ENCODE measurements around the gene FOXN4.

The FOXN4 gene

GRCh38 chr12:109275173-109275572, 33.9 kb downstream of the FOXN4 start:
- Histone ChIP-seq H3K27me3 (ENCODE audit: insufficient read depth, low read length) (no peaks in the 10 kb centered on the region), H3K36me3 (ENCODE audit: insufficient read depth, low read length) (no peaks in the 10 kb centered on the region), H4K20me1 (ENCODE audit: insufficient read depth, low read length) (no peaks in the 10 kb centered on the region), H3F3A (ENCODE audit: insufficient read depth, low read length) (no peaks in the 10 kb centered on the region), H2AFZ (ENCODE audit: low read length) (no peak overlapping the region), H3K79me2 (ENCODE audit: insufficient read depth, low read length) (no peaks in the 10 kb centered on the region), H3K4me1 (ENCODE audit: insufficient read depth, low read length, severe bottlenecking) (no peaks in the 10 kb centered on the region), H3K9me2 (ENCODE audit: low read depth, low read length) (no peaks in the 10 kb centered on the region), H3K4me2 (ENCODE audit: low read length) (no peak overlapping the region), H3K9ac (ENCODE audit: low read length) (no peak overlapping the region), H3K27ac (ENCODE audit: low read depth, low read length, poor library complexity, severe bottlenecking) (no peak overlapping the region), H3K9me3 (ENCODE audit: low read length) (no peaks in the 10 kb centered on the region), H3K4me3 (ENCODE audit: low read depth, low read length, poor library complexity, severe bottlenecking) (no peak overlapping the region)
- no peak for TF ChIP-seq EZH2 (IDR thresholded peaks at IDR 0.05; ENCODE audit: borderline replicate concordance, low read length)
- TF ChIP-seq, protein P1, sequence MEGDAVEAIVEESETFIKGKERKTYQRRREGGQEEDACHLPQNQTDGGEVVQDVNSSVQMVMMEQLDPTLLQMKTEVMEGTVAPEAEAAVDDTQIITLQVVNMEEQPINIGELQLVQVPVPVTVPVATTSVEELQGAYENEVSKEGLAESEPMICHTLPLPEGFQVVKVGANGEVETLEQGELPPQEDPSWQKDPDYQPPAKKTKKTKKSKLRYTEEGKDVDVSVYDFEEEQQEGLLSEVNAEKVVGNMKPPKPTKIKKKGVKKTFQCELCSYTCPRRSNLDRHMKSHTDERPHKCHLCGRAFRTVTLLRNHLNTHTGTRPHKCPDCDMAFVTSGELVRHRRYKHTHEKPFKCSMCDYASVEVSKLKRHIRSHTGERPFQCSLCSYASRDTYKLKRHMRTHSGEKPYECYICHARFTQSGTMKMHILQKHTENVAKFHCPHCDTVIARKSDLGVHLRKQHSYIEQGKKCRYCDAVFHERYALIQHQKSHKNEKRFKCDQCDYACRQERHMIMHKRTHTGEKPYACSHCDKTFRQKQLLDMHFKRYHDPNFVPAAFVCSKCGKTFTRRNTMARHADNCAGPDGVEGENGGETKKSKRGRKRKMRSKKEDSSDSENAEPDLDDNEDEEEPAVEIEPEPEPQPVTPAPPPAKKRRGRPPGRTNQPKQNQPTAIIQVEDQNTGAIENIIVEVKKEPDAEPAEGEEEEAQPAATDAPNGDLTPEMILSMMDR (IDR thresholded peaks at IDR 0.05; ENCODE audit: low read length) = no peak

DNA sequence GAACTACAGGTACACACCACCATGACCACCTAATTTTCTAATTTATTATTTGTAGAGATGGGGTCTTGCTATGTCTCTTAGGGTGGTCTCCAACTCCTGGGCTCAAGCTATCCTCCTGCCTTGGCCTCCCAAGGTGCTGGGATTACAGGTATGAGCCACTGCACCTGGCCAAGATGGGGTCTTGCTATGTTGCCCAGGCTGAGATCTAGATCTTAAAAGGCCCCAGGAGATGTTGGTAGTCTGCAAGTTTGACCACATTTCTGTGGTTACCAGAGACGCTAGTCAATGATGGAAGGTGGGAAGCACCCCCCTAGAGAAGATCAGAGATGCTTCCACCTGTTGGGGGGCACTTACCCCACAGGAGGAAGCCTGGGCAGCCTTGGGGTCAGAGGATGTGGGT, 34.7 kb downstream of the FOXN4 start:
- H3K9ac ChIP-seq (ENCODE audit: low read length) = no peak overlapping the region
- H3K79me2 ChIP-seq (ENCODE audit: insufficient read depth, low read length) = no peaks in the 10 kb centered on the region
- no peak overlapping the region for H2AFZ ChIP-seq (ENCODE audit: low read length)
- no peak overlapping the region for H3K4me3 ChIP-seq (ENCODE audit: low read depth, low read length, poor library complexity, severe bottlenecking)
- H3K36me3 ChIP-seq (ENCODE audit: insufficient read depth, low read length) = no peaks in the 10 kb centered on the region
- no peaks in the 10 kb centered on the region for H3K9me2 ChIP-seq (ENCODE audit: low read depth, low read length)
- no peak overlapping the region for H3K4me2 ChIP-seq (ENCODE audit: low read length)
- H3K27ac ChIP-seq (ENCODE audit: low read depth, low read length, poor library complexity, severe bottlenecking) = no peak overlapping the region
- no peaks in the 10 kb centered on the region for H4K20me1 ChIP-seq (ENCODE audit: insufficient read depth, low read length)
- H3K4me1 ChIP-seq (ENCODE audit: insufficient read depth, low read length, severe bottlenecking) = no peaks in the 10 kb centered on the region
- no peaks in the 10 kb centered on the region for H3F3A ChIP-seq (ENCODE audit: insufficient read depth, low read length)
- no peaks in the 10 kb centered on the region for H3K9me3 ChIP-seq (ENCODE audit: low read length)
- no peak for TF ChIP-seq EZH2 (IDR thresholded peaks at IDR 0.05; ENCODE audit: borderline replicate concordance, low read length)
- TF ChIP-seq, protein P1 (IDR thresholded peaks at IDR 0.05; ENCODE audit: low read length) = no peak
- no peaks in the 10 kb centered on the region for H3K27me3 ChIP-seq (ENCODE audit: insufficient read depth, low read length)

GRCh38 chr12:109273354-109273753, 35.7 kb downstream of the FOXN4 start:
- H3K4me2 ChIP-seq (ENCODE audit: low read length) = no peak overlapping the region
- H2AFZ ChIP-seq (ENCODE audit: low read length) = no peak overlapping the region
- no peak for TF ChIP-seq EZH2 (IDR thresholded peaks at IDR 0.05; ENCODE audit: borderline replicate concordance, low read length)
- TF ChIP-seq, protein P1 (IDR thresholded peaks at IDR 0.05; ENCODE audit: low read length) = no peak
- H3K36me3 ChIP-seq (ENCODE audit: insufficient read depth, low read length) = no peaks in the 10 kb centered on the region
- no peak overlapping the region for H3K9ac ChIP-seq (ENCODE audit: low read length)
- no peaks in the 10 kb centered on the region for H3K4me1 ChIP-seq (ENCODE audit: insufficient read depth, low read length, severe bottlenecking)
- no peaks in the 10 kb centered on the region for H4K20me1 ChIP-seq (ENCODE audit: insufficient read depth, low read length)
- H3K4me3 ChIP-seq (ENCODE audit: low read depth, low read length, poor library complexity, severe bottlenecking) = no peak overlapping the region
- H3K27ac ChIP-seq (ENCODE audit: low read depth, low read length, poor library complexity, severe bottlenecking) = no peak overlapping the region
- no peaks in the 10 kb centered on the region for H3K27me3 ChIP-seq (ENCODE audit: insufficient read depth, low read length)
- H3K9me2 ChIP-seq (ENCODE audit: low read depth, low read length) = no peaks in the 10 kb centered on the region
- no peaks in the 10 kb centered on the region for H3K79me2 ChIP-seq (ENCODE audit: insufficient read depth, low read length)
- no peaks in the 10 kb centered on the region for H3F3A ChIP-seq (ENCODE audit: insufficient read depth, low read length)
- no peaks in the 10 kb centered on the region for H3K9me3 ChIP-seq (ENCODE audit: low read length)

Measured in OCI-LY1 (cell line).